ENCODE data around the gene C9orf152.

The C9orf152 gene

GRCh38 chr9:110179734-110180133 is 28.2 kb downstream of the C9orf152 start:
- DNase-seq = no peak

- no peak for DNase-seq
Observed at GRCh38 chr9:110178281-110178680, 29.7 kb downstream of the C9orf152 start.

GRCh38 chr9:110175275-110175968 is 32.5 kb downstream of the C9orf152 start:
- DNase-seq = no peak

GRCh38 chr9:110173322-110173642 is 34.7 kb downstream of the C9orf152 start:
- DNase-seq = no peak

GRCh38 chr9:110170357-110171257 is 37.4 kb downstream of the C9orf152 start:
- DNase-seq = no peak

- DNase-seq = no peak
Observed at GRCh38 chr9:110168486-110168885, 39.5 kb downstream of the C9orf152 start.

- DNase-seq = no peak
Observed at GRCh38 chr9:110161940-110162339, 46.0 kb downstream of the C9orf152 start.

GRCh38 chr9:110160685-110161084 is 47.3 kb downstream of the C9orf152 start:
- DNase-seq = no peak

- DNase-seq = no peak
Observed at GRCh38 chr9:110160123-110160522, 47.8 kb downstream of the C9orf152 start.

GRCh38 chr9:110157823-110158664 is 49.9 kb downstream of the C9orf152 start:
- peak; percentile 29 for DNase-seq

- DNase-seq = no peak
Observed at GRCh38 chr9:110156902-110157301, 51.1 kb downstream of the C9orf152 start.

GRCh38 chr9:110156416-110156815 is 51.5 kb downstream of the C9orf152 start:
- no peak for DNase-seq

- DNase-seq = no peak
Observed at GRCh38 chr9:110155751-110156150, 52.2 kb downstream of the C9orf152 start.

GRCh38 chr9:110153431-110153830 is 54.5 kb downstream of the C9orf152 start:
- DNase-seq = no peak

GRCh38 chr9:110152704-110153374 is 55.1 kb downstream of the C9orf152 start:
- peak; percentile 57 for DNase-seq

All from NCI-H1092 treated with DMSO at 0.1 percent for 48 hours (cell line).